Measurements from ENCODE around the gene CCBE1.

Gene CCBE1

DNA sequence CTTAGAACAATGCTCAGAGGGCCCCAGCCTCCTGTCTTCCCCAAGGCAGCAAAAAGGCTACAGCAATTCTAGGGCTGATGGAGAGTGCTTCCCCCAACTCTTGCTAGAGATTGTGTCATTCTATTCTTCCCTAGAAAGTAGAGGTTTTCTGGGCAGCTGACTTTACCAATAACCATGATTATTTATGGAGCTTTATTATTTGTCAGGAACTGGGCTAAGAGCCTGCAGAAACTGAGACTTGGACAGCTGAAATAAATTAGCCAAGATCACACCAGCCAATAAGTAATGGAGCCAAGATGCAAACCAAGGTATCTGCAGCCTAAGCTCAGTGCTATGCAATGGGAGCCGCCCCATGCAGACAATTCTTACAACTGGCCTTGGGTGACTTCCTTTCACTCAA is 84.8 kb downstream of the CCBE1 start:
- no peak for DNase-seq

DNA sequence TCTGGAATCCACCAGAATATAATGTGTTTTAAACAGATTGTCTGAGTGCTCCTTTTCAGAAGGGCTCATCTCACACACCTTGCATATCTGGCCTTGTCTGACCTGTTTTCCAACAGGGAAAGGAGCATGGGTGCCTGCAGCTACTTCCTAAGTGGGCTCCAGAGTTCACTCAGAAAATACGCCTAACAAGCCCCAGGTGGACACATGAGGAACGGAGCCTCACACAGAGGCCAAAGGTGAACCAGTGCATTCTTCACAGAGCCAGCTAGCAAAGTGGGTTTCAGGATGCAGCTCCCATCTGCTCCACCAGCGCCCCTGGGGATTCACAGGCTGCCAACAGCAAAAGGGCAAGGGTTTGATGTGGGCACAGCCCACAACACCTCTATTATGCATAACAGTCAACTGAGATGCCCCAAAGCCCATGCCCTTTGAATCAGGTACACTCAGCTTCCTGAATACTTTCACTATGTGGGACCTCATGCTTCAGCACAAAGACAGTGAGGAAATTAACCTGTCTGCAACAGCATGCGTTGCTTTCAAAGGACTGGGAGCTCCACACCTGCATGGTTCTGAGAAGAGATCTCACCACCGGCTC is 86.6 kb downstream of the CCBE1 start:
- DNase-seq = no peak

DNA sequence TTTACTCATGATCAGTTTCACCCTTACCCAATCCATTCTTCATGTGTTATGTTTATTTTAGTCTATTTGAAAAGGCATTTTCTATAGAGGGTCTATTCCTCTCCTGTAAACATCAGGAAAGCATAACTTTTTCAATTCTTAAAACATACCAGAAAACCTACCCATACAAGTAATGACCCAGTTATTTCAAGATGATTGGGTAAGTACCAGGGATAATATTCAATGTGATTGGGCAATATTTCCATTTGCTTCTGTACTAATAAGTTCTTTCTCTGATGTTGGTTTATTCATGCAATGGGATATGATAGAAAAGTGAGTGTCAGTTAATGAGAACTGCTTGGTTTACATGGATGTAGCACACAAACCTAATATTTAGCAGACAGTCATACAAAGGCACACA is 87.6 kb downstream of the CCBE1 start:
- DNase-seq = no peak

DNA sequence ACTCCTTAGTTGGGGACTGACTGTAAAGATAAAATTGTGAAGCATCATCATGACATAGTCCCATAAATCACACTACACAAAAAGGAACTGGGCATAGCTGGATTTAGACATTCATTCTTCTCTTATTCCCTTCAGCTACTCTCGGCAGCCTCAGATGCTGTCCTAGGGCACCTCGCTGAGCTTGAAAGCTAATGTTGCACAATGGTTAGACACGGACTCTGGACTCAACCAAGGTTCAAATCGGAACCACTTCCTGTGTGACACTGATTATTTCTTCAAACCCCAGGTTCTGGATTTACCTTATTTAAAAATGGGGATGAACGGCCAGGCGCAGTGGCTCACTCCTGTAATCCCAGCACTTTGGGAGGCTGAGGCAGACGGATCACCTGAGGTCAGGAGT is 89.8 kb downstream of the CCBE1 start:
- DNase-seq = no peak

DNA sequence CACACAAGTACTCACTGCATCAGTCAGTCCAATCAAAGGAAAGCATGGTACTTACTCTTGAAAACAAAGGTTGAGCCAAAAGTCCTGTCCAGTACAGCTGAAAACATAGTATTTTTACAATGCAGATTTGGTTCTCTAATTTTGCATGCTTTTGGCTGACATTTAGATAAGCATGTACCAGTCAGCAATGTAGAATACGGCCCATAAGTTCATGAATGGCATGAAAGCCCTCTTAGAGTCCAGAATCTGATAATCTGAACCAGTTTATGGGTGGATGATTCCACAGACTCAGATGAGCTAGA is 90.2 kb downstream of the CCBE1 start:
- DNase-seq = no peak

DNA sequence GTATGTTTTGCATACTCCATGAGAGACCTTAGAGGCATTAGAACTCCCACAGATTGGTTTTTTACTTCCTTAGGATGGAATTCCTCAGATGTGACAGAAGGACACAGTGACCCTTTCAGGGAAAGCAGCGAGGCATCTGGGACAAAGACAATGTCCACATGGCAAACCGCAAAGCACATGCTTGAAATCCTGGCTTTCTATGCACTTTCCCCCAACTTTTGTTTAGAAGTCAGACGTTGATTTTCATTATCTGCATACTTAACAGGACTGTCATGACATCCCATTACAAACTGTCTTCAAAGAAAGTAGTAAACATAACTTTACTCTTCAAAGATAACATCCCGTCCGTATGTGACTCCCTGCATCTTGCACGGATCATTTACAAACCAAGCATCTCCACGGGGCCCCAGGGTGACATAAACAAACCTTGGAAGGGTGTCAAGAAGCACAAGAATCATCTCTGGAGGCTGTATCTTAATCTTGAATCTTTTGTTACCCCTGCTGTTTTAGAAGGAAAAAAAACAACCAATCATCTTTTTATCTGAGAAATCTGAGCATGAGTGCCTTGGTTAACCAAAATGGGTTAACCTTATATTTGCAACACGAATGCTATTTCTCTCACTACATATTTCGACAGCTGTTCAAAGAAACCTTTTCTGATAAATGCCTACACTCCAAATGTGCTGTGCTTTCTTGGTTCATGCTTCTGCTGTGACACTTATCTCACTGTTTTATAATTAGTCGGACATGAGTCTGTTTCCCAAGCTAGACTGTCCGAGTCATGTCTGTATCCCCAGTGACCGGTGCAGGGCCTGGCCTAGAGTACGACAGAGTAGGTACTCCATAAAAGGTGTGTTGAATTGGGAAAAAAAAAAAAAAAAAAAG is 90.8 kb downstream of the CCBE1 start:
- DNase-seq = no peak

DNA sequence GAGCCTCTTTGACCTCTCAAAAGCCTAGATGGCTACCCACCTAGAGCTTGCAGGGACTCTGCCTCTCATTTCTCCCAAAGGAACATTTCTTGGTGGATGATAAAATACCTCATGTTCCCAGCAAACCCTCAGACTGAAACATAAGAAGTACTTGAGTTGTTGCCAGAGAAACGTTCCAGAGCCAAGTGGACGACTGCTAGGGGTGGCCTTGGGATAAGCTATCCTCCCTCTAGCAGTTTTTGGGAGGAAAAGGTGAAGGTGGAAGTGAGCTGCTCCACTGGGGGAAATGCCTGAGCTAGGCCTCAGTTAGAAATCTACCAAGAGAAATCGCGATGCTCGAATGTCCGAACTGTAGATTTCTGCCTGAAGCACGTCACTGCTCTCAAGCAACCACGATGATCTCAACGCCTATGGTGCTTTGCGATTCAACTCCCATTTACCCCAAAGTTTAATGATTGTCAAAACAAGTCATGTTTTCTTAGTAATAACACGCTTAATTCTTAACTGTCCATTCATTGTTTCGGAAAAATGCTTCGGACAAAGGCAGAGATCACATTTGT is 91.5 kb downstream of the CCBE1 start:
- DNase-seq = no peak

DNA sequence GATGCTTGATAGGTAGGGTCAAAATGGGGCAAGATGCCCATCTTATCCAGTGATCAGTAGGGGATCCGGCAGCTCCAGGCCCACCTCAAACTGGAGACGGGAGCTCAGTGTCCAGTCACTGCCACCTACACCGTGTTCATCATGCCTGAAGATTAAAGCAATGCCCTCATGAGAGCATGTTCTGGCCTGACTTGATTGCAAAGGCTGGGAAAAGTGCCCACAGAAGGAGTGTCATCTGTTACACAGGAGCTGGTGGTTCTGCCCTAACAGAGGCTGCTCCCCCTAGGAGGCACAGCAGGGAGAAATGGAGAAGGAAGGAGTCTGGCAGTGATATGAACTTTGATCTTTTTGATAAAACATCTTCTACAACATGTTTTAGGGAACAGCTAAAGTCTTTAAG is 92.3 kb downstream of the CCBE1 start:
- no peak for DNase-seq

DNA sequence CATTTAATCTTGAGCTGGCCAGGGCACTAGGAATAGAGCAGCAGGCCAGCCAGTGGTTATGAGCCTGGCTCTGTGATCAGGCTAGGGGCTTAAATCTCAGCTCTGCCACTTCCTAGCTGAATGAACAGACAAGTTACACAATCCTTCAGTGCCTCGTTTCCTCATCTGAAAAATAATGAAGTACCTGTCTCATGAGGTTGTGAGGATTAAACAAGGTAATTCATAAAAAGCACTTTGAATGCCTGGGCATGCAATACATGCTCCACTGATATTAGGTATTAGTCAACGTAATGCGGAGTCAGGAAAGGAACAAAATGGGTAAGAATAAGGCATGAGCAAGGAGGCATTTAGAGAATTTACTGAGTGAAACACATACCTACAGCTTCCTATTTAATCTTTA is 100.2 kb downstream of the CCBE1 start:
- no peak for DNase-seq

DNA sequence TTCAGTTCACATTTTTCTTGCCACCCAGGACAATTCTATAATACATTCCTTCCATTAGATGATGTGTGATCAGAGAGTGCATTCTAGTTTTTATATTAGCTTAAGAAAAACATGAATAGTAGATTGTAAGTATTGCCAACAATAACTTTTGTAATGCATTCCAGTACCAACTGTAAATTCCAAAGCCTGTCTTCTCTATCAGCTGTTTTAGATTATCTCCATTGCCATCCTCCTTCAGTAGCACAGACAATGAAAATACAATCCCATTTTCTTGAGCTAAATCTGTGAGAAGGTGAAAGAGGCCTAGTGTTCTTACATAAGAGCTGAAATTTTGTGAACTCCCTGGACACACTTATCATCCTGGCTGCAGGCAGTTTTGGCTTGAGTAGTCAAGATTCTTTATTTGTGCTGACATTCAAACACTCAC is 103.9 kb downstream of the CCBE1 start:
- DNase-seq = no peak

DNA sequence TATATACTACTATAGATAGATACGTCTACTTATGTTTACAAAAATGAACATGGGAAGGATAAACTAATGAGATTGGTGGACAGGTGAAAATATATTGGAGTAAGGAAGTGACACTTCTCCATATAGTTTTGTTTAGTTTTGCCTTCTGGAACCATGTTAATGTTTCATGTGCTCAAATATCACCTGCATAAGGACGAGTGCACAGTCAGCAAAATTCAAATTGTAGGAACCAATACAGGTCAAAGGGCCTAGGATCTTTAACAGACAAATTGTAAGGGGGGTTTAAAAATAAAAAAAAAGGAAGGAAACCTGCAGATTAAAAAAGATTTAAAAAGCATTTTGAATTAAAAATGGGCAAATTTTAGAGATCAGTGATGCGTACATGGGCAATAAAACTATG is 104.6 kb downstream of the CCBE1 start:
- no peak for DNase-seq

DNA sequence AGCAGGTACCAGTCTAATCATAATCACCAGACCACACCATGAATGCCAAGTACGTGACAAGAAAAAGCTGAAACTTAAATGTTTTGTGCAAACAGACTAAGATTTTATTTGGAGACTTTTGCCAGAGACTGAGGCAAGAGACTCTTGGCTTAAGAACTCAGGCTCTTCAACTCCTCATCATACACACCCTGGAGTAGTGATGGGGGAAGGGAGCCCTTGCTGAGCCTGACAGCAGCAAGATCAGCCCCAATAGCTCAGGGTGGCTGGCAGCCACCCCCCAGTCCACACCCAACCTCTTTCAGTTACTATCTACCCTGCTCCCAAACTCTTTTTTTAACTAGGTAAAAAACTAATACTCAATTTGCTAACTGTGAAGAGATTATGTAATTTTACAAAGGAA is 114.8 kb downstream of the CCBE1 start:
- no peak for DNase-seq

DNA sequence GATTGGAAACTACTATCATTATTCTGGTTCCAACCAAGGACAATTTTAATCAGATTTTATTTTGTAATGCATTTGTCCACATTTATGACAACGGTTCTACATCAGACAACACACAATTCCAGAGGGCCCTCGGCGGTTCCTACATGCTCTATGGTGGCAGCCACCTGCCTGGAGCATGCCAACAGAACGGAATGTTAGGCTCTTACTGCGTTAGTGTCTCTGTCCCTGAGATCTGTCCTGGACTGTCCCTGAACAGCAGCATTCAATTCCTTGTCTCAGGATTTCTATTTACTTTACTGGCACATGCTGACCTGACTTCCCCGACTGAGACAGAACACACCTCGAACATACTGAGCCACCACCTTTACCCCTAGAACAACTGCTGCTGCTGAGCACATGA is 117.7 kb downstream of the CCBE1 start:
- no peak for DNase-seq

DNA sequence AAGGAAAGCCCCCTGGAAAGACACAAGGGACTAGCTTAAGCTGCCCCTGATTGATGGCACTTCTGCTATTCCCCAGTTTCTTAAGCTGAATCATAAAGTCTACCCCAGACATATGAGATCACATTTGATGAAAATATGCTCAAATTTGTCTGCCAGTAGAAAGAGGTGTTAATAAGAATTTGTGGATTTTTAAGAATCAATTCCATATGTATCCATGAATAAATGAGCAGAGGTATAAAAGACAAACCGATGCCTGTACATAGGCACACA is 119.9 kb downstream of the CCBE1 start:
- DNase-seq = no peak

DNA sequence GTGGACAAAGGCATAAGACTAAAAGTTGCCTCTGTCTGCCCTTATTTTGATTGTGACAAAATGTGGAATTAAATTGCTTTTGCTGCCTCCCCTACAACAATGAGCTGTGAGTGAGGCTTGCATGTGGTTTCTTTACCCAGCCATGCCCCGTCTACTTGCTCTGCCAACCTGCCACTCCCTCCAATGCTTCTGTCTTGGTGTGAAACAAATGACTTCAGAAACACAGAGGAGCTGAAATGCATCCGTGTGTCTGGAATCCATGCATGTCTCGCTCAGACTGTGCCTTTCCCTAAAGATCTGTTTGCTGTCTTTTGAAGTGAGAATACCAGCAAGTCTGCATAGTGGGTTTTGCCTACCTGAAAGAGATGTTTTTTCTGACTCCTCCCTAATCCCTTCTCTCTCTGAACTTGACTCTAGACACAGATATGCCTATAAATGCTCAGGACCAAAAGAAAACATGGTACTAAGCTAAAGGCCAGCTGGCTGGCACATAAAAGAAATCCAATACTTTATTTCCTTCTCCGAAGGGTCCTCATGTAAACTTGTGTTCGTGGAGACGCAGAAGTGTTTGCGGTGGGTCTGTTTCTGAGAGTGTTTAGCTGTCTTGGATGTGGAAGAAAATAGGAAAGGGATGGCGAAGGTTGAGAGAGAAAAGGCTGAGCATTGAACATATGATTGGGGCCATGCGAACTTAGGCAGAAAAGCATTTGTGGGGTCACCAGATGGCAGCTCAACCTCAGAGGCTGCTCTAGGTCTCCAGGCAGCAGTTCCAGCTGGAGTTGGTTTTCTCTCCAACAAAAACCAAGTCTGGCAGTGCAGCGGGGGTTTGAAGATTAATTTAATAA is 120.5 kb downstream of the CCBE1 start:
- no peak for DNase-seq

DNA sequence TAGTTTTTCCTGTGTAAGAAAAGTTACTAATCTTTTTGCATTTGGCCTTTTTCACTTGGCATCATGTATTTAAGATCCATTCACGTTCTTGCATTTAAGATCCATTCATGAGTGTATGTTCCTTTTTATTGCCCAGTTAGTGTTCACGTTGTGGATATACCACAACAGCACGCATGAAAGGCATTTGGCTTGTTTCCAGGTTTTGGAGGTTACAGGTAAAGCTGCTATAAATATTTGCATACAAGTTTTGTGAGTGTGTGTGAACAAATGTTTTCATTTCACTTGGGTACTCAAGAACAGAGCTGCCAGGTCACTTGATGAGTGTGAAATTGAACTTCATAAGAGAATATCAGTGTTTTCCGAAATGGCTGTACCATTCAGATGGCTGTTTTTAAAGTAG is 121.2 kb downstream of the CCBE1 start:
- DNase-seq = no peak

DNA sequence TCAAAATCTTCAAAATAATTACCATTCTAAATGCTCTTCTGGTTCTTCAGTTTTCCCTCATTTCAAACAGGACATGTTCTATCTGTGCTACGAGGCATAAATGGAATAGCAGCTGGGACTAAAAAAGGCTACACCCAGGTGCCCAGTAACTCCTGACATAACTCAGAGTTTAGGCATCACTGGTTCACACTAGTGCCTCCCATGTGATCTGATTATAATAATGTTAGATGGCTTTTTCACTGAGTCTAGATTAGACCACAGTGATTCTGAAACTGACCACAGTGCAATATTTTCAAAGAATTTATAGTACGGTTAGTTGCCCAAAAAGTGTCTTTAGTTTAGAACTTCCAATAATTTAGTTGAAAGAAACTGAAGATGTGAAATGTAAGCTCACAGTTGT is 123.3 kb downstream of the CCBE1 start:
- DNase-seq = no peak

DNA sequence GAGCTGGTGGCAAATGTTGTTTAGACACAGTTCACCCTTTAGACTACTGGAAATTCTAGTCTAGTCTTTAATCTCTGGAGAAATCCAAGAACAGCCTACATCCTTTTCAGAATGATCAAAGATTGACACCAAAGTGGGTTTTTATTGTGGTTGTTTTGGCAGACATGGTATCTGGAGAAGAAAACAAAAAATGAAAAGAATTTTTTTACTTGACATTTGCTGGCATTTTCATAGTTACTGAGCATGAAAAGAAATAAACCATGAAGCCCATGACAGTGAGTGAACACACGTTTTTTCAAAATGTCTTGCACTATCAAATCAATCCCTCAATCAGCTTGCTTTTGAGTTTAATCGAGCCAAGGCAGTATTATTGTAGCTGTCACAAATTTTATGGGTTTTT is 125.3 kb downstream of the CCBE1 start:
- DNase-seq = no peak

DNA sequence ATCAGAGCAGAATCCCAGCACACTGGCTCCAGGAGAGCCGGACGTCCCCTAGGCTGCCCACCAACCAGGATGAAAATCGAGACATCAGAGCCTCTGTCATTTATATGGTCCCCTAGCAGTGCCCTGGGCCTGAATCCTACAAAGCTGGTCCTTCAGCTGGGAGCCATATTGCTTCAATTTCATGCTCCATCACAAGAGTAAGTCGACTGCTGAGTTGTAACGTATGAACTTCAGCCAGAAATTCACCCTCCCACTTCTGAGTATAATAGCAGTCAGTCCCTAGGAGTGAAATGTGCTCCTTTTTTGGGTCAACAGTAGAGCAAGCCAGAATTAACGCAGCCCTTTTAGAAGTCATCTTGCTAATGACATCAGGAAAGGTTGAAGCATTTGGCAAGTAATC is 126.4 kb downstream of the CCBE1 start:
- no peak for DNase-seq

DNA sequence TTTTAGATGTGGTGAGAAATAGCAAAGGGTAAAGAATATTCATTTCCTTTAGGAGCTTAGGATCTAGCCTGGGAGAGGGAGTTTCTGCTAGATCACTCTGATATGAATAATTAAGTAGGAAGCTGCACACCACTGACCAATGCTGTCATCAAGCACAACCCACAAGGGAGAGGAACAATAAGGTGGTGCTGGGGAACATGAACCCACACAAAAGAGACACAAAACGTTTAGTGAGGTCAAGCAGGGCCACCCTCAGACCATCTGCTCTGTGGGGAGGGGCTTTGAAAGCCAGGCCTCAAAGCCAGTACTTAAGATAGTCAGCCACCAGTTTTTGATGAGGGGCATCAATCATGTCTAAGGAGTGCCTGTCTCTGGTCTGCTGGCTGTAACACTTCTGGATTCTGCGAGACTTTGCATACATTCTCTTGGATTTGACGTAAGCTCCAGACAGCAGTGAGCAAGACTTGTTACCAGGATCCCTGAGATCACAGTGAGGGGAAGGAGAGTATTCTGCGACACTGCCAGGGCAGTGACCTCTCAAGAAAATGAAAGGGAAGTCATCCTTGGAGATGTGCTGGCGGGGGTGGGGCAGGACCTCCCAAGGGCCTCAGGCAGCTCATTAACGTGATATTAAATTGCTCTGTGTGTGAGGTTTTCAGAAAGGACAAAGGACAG is 127.0 kb downstream of the CCBE1 start:
- DNase-seq = no peak

DNA sequence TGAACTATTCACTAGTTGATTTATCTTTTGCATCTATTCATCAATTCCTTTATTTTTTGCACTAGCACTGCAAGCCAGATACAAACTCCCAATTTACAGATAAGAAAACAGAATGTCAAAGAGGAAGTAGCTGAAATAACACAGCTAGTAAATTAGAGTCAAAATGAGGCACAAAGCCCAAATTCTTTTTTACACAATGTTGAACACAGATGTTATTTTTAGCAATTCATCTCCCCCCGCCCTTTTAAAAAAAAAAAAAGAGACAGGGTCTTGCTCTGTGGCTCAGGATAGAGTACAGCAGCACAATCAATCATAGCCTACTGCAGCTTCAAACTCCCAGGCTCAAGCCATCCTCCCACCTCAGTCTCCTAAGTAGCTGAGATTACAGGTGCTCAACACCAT is 127.8 kb downstream of the CCBE1 start:
- DNase-seq = no peak

DNA sequence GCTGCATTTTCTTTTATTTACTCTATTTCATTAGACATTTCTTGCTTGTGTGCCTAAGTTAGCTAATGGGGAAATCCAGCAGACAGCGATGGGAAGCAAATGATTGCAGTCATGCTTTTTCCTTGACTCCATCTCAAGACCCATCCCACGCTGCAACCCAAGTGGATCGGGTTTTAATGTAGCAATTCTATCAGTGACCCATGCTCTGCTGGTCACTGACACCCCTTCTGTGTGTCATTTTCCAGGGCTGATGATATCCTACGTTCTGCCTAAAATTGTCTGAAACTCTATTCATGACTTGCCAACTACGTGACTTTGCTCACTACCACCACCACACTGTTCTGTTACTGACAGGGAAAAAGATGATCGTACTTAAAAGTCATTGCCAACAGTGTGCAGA is 129.8 kb downstream of the CCBE1 start:
- no peak for DNase-seq

DNA sequence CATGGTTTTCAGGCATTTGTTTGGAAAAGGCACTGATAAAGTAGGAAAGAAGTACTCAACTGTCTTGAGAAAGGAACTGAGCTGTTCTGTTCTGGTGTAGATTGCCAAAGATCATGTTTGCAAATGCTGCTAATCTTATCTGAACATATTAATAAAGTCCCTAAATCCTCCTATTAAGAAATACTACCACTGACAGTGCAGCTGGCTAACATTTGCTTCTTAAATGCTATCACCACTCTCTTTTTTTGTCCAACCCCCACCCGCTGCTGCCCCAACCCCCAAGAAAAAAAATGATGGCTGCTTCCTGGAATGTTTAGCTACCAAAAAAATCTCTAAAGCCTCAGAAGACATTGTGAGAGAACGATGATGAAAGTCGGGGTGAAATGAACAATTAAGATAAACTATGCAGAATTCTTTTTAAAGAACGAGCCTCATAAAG is 130.7 kb downstream of the CCBE1 start:
- DNase-seq = no peak
